SK-N-SH treated with all-trans-retinoic acid at 6 μM for 48 hours (cell line): ENCODE measurements around the gene GTF2H1.

Experiments
- ESRRG ChIP-seq: fragments of 250-450 bp; sonication (Bioruptor Pico); IDR thresholded peaks from 2 replicates; pipeline ENCODE4 v1.6.1; 2021; ENCODE audit warnings: mild to moderate bottlenecking
- ISL1 ChIP-seq: fragments of 250-450 bp; sonication (Bioruptor Pico); IDR thresholded peaks from 2 replicates; pipeline ENCODE4 v2.1.2; 2022; ENCODE audit warnings: mild to moderate bottlenecking, moderate library complexity
- OSR1 ChIP-seq: fragments of 250-450 bp; sonication (Bioruptor Pico); IDR thresholded peaks from 2 replicates; pipeline ENCODE4 v1.8.0; 2022; ENCODE audit warnings: moderate library complexity, mild to moderate bottlenecking, inconsistent platforms
- RARB ChIP-seq: fragments of 250-450 bp; sonication (Bioruptor Pico); IDR thresholded peaks from 2 replicates; pipeline ENCODE4 v1.8.0; 2021; ENCODE audit warnings: mild to moderate bottlenecking, moderate library complexity
- ZC3H10 ChIP-seq: fragments of 250-450 bp; sonication (Bioruptor Pico); IDR thresholded peaks from 2 replicates; pipeline ENCODE4 v1.5.1; 2021; ENCODE audit warnings: mild to moderate bottlenecking, moderate library complexity
- ZFP3 ChIP-seq: fragments of 250-450 bp; sonication (Bioruptor Pico); IDR thresholded peaks from 2 replicates; pipeline ENCODE4 v1.5.0; 2020; ENCODE audit warnings: mild to moderate bottlenecking, moderate library complexity
- ZNF565 ChIP-seq: fragments of 450-650 bp; formaldehyde crosslinking; conservative IDR thresholded peaks from 2 replicates; pipeline ENCODE4 v1.5.0; 2020; ENCODE audit warnings: low read depth, mild to moderate bottlenecking, moderate library complexity
- ZNF70 ChIP-seq: fragments of 450-650 bp; formaldehyde crosslinking; IDR thresholded peaks from 2 replicates; pipeline ENCODE4 v1.5.0; 2020; ENCODE audit warnings: mild to moderate bottlenecking, moderate library complexity
- TF ChIP-seq, protein P1 (sequence below): fragments of 250-450 bp; sonication (Bioruptor Pico); IDR thresholded peaks from 2 replicates; pipeline ENCODE4 v1.8.0; 2020; ENCODE audit warnings: mild to moderate bottlenecking, moderate library complexity, borderline replicate concordance

DNA sequence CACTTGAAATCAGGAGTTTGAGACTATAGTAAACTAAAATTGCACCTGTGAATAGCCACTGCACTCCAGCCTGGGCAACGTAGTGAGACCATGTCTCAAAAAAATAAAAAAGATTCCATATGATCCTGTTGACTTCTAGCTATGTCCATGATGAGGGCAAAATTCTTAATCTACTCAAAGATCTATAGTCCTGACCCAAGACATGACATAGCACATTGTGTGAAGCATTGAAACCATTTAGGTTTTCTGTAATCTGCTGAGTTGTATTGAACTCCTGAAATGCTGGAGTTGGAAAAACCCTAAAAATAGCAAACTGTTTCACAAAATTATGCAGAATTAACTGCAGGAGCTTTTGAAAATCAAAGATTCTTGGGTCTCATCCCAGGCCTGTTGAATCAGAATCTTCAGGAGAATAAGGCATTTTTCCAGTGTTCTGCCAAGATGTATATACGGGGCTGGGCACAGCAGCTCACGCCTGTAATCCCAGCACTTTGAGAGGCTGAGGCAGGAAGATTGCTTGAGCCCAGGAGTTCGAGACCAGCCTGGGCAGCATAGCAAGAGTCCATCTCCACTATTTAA is 42.2 kb downstream of the GTF2H1 start:
- TF ChIP-seq, protein P1, sequence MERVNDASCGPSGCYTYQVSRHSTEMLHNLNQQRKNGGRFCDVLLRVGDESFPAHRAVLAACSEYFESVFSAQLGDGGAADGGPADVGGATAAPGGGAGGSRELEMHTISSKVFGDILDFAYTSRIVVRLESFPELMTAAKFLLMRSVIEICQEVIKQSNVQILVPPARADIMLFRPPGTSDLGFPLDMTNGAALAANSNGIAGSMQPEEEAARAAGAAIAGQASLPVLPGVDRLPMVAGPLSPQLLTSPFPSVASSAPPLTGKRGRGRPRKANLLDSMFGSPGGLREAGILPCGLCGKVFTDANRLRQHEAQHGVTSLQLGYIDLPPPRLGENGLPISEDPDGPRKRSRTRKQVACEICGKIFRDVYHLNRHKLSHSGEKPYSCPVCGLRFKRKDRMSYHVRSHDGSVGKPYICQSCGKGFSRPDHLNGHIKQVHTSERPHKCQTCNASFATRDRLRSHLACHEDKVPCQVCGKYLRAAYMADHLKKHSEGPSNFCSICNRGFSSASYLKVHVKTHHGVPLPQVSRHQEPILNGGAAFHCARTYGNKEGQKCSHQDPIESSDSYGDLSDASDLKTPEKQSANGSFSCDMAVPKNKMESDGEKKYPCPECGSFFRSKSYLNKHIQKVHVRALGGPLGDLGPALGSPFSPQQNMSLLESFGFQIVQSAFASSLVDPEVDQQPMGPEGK (CRISPR knock-in tag) = no peak
- TF ChIP-seq OSR1 (no peak), ISL1 (CRISPR knock-in tag) (no peak), ZFP3 (CRISPR knock-in tag) (no peak), ZNF565 (CRISPR knock-in tag) (no peak), ZNF70 (no peak), ESRRG (CRISPR knock-in tag) (no peak), RARB (CRISPR knock-in tag) (no peak), ZC3H10 (CRISPR knock-in tag) (no peak)
